HG03135 (cell line): ENCODE results near the gene CCDC9B.
A peak's percentile ranks its signal among the peaks of the same experiment; 100 is the strongest.

ENCODE experiments used
- ATAC-seq: cut with Tn5 transposase; IDR thresholded peaks from one replicate; pipeline ENCODE4 v1.9.1; 2021; ENCODE audit warnings: mild to moderate bottlenecking, moderate library complexity; ENCODE audit not compliant: unreplicated experiment

Gene CCDC9B

DNA sequence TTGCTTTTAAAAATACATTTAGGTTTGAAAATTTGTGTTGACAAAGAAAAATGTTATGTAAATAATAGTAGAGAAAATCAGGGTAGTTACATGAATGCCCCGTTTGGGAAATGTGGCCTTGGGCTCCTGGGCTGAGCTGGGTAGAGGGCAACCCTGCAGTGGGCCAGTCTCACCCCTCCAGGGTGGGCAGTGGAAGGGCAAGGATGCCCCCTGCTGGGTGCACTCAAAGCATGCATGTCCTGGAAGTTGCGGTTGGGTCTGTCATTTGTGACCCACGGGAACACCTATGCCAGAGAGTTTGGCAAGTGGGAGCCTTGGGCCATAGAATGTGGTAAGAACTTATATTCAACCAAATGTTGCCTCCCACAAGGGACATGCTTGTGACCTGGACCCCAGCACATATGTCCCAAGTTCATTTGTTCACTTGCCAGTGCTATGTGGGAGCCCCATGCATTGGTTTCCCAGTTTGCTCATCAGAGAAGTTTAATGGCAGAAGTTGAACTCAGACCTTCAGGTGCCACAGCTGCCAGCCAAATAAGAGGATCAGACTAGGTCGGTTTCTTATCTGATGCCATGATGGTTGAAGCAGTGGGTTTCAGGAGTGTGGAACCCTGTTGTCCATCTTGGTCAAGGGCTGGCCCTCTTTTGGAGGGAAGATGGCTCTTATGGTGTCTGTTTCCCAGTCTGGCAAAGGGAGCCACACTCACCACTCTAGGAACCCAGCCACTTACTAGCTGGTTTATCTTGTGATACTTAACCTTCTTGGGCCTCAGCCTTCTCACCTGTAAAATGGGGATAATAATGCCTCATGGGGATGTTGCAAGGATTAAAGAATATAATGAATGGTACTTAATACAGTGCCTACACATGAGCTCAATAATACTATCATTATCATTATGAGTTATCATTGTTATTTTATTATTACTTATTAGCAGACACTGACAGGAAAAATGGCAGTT lies 30.5 kb downstream of the CCDC9B start:
- no peak for ATAC-seq

DNA sequence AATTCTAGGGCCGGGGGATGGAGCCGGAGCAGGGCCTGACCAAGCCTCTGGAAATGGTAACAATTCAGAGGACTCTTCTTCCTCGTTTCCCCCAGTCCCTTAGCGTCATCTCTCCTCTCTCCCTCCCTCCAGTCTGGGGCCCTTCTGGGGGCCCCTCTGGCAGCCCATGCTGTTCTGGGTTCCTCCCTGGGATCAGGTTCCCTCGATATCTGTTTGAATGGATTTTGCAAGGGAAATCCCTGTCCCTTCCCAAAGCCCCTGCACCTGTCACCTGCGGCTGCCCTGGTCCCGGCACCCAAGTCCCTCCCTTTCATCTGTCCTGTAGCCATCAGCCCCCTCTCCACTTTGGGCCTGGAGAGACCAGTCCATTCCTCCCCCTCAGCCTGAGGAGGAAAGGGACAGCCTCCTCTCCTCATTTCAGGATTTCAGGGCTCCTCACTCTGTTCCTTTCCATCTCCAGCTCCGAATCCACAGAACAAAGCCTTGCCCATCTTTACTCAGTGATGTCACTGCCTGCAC lies 31.3 kb downstream of the CCDC9B start:
- ATAC-seq = no peak

GRCh38 chr15:40307421-40308211 lies 33.1 kb downstream of the CCDC9B start, which contains the start of gene PLCB2:
TSS of gene PLCB2 (minus strand) at chr15:40307935. CDS start at chr15:40307672, 263 bp downstream.
- peak; percentile 57 for ATAC-seq

- ATAC-seq = no peak
These were observed 33.8 kb downstream of the CCDC9B start for GRCh38 chr15:40306908-40307307.

GRCh38 chr15:40306371-40306770 lies 34.4 kb downstream of the CCDC9B start:
- no peak for ATAC-seq

GRCh38 chr15:40305281-40305680 lies 35.5 kb downstream of the CCDC9B start:
- no peak for ATAC-seq

DNA sequence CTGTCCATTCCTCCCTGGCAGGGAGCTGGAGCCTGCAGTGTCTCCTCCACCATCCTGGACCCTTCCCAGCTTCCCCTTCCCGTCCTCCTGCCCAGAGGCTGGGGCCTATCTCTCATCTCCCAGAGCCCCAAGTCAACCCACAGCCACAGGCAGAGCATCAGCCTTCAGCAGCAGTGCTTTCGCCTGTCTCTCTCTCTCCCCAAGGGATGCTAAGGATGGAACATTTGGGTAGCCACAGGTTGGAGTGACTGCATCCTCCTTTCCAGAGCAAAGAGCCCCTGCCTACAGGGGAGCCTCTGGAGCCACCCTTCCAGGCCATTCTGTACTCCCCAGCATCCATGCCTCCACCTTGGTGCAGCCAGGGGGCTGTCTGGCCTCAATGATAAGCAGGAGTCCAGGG lies 37.2 kb downstream of the CCDC9B start:
- no peak for ATAC-seq

DNA sequence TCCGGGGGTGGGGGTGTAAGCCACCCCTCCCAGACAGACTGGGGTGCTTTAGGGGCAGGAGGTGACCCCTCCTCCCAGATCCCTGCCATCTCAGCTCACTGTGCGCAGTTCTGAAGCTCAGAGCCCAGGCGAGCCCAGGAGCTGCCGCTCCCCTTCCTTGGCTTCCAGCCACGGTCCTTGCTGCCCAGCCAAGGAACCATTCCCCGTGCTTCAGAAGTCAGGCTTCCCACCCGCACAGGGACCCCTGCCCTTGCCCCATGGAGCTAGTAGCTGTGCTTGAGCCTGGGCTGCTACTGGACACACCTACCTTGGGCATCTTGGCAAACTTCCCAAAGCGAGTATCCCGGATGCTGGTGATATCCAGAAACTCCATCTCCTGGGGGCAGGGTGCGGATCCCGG lies 37.8 kb downstream of the CCDC9B start:
- ATAC-seq = no peak

DNA sequence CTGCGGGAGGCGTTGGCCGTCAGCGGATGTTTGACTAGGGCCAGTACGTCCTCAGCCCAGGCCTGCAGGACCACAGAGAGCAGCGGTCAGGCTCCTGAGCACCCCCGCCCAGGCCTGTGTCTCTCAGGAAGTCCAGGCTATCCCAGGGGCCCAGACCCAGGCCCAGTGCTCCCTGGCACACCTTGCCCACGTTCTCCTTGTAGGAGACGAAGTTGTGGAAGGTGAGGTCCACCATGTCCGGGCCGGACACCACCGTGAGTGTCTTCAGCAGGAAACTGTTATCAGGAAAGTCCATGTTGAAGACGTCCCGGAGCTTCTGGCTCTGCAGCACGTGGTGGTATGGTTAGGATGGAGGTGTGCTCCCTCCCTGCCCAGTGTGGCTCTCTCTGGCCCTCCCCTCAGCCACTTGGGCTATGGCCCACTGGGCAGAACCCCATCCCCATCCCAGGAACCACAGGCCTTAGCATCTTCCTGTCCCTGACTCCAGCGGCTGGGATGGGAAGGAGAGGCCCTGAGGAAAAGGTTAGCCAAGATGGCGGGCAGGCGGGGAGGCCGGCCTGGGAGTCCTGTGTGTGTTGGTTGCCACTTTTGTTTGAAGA lies 38.4 kb downstream of the CCDC9B start:
- no peak for ATAC-seq

DNA sequence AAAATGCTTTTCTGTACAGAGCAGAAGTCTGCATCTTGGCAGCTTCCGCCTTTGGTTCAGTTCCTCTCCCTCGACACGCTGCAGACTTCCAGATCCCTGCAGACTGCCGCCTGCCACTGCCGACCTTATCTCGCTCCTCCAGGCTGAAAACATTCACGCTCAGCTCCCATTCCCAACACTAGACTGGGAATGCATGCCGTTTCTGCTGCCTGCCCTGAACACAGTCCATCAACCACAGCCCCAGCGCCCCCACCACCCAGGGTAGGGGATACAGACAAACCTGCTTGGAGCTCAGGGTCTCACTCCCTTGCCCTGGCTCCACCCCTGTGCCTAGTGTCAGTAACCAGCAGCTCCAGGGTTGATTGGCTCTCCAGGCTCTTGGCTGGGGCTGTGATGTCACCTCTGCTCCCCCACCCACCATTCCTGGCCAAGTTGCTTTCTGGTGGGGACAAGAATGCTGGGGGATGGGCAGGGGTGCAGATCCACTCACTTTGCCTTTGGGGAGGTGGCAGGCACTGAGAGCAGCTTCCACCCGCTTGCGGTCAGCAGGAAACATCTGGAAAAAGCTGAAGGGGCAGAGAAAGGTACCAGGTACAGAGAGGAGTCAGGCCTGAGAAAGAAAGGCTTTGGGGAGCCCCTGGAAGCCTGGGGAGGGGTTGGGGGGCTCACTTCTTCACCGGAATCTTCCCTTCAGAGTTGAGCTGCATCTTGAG lies 39.1 kb downstream of the CCDC9B start:
- no peak for ATAC-seq

DNA sequence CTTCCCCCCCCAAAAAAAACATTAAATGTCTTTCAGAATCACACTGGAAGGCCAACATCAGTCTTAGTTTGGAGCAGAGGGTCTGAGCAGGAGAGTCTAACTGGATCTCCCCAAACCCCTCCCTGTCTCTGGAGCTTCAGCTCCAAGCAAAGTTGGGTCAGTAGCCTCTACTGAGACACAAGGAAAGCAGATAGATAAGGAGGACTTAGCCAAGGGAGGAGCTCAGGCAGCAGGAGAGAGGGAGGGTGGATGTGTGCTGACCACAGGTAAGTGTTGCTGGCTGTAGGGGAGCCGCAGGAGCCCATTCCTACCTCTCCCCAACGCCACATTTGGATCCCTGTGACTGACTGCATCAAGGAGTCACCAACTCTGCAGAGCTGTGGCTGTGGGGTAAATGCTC lies 40.0 kb downstream of the CCDC9B start:
- ATAC-seq = no peak

DNA sequence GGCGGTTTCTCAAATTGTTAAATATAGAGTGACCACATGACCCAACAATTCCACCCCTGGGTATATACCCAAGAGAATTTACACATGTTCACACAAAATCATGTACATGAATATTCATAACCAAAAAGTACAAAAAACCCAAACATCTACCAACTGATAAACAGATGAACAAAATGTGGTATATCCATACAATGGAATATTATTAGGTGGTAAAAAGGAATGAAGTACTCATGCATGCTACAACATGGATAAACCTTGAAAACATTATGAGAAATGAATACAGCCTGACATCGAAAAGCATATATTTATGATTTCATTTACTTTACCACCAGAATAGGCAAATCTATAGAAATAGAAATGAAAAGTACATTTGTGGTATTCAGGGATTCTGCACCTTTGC lies 40.4 kb downstream of the CCDC9B start:
- no peak for ATAC-seq

GRCh38 chr15:40298216-40298935 lies 42.4 kb downstream of the CCDC9B start:
- ATAC-seq = no peak

DNA sequence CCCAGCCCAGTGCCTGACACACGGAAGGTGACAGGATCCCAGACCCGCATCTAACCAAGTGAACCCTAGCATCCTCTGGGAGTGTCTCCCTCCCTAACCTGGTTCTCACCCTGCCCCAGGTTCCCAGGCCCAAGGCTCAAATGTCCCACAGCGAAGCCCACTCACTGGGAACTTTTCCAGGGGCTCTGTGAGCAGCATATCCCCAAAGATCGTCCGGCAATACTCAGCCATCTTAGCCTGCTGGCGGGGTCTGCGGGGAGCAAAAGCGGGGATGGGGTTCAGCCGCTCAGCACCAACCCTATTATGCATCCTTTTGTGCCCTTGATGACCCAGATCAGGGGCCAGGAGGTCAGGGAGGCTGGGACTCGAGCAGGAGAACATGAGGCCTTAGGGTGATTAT lies 43.4 kb downstream of the CCDC9B start:
- ATAC-seq = no peak

DNA sequence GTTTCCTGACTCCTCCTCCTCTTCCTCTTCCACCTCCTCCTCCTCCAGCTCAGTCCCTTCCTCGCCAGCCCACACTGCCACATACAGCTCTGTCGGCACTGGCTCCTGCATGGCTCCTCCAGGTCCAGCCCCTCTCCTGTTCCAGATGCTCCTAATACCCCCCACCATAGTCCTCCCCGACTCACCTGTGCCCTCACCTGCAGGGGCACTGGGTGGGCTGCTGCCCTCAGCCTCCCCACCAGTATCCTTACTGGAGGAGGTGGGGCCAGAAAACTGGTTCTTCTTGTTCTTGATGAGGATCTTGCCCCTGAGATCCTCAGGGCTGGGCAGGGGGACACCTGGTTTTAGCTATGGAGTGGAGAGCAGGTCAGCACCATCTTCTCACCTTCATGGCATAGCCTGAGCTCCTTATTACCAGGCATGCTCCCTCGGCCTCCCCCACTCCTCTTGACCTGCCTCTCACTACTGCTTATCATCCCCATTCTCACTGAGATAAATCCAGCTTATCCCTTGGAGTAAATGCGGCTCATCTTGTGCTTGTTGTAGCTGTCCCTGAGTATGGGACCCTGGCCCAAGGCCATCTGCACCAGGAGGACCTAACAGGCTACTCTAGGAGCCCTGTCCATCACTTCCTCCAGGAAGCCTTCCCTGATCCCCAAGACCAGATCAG lies 44.0 kb downstream of the CCDC9B start:
- ATAC-seq = no peak

- ATAC-seq = no peak
These were observed 44.7 kb downstream of the CCDC9B start for GRCh38 chr15:40295877-40296560.

DNA sequence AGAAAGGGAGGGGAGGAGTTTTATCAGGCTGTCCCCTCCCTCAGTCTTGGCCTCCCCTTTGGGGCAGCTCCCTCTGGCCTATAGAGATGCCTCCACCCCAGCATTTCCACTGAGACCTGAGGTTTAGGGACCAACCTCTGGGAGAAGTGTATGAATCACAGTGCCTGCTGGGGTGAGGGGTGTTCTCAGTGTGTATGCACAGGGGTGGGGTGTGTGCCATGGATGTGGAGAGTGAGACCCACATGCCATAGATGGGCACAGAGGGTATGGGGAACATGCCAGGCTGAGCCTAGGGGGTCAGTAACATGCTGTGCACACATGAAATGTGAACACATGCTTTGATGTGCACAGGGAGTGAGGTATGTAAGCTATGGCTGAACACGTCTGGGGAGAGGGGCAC lies 45.4 kb downstream of the CCDC9B start:
- ATAC-seq = no peak

GRCh38 chr15:40293905-40294895 lies 46.5 kb downstream of the CCDC9B start:
- no peak for ATAC-seq
